GM12878 (cell line): ENCODE data around the gene CEACAM3. TPM values are rescaled to one million over a fixed set of nuclear protein-coding genes. Genes with fewer than 3 reads are reported as not detected.

Experiments
- ATAC-seq: fragments of 200-7000 bp; cut with Tn5 transposase; 3 replicates; pipeline ENCODE4 v1.9.1; 2020; ENCODE audit warnings: mild to moderate bottlenecking, moderate library complexity
- BruUV-seq: library from RNA; stranded (reverse); fragments of 400-500 nt; replicated peaks from 2 replicates; lab custom pipeline; 2021; lab: Mats Ljungman, UMichigan
- CTCF ChIA-PET: fragments of 300-600 bp; sonication (Branson Sonifier 250); formaldehyde crosslinking; extraction: SDS; loops from one replicate; lab custom pipeline; 2021; ENCODE audit warnings: inconsistent platforms; lab: Yijun Ruan, JAX
- POLR2A ChIA-PET: fragments of 350-600 bp; formaldehyde crosslinking; extraction: SDS; loops from one replicate; lab custom pipeline; 2021; ENCODE audit warnings: inconsistent platforms; lab: Charles Lee
- RAD21 ChIA-PET: fragments of 300-600 bp; sonication (Branson Sonifier 250); formaldehyde crosslinking; loops from one replicate; lab custom pipeline; 2023; ENCODE audit warnings: antibody characterized with exemption; ENCODE audit not compliant: unreplicated experiment; lab: Charles Lee
- SMC1A ChIA-PET: fragments of 300-600 bp; sonication (Branson Sonifier 250); formaldehyde crosslinking; loops from one replicate; lab custom pipeline; 2023; ENCODE audit not compliant: unreplicated experiment, uncharacterized antibody; lab: Charles Lee
- DNase-seq: peaks from one replicate; pipeline ENCODE4 v3.0.0-alpha.2; 2011; ENCODE audit warnings: low read depth, low spot score
- FAIRE-seq: peaks from 3 replicates; lab custom pipeline; 2011; peaks lifted over from hg19 to GRCh38; lab: Jason Lieb, UNC
- H2AFZ ChIP-seq: 2 replicates; pipeline ENCODE4 v1.6.0; 2011; ENCODE audit warnings: low read depth, low read length, control low read depth; ENCODE audit not compliant: control insufficient read depth
- H3K27ac ChIP-seq: 2 replicates; pipeline ENCODE4 v1.5.1; 2011; ENCODE audit warnings: control low read depth; ENCODE audit not compliant: control insufficient read depth, insufficient read depth
- H3K27me3 ChIP-seq, 2 experiments: replicated peaks in 1 of 2; 2 replicates each; pipeline versions ENCODE4 v1.6.0 to v1.6.1; 2011; ENCODE audit warnings: low read length in 1 of 2; ENCODE audit not compliant: control insufficient read depth in 2 of 2, insufficient read depth in 2 of 2
- H3K36me3 ChIP-seq, 2 experiments: 2 replicates each; pipeline ENCODE4 v1.5.1; 2011; ENCODE audit warnings: low read length in 1 of 2; ENCODE audit not compliant: control insufficient read depth in 2 of 2, insufficient read depth in 2 of 2
- H3K4me1 ChIP-seq: 2 replicates; pipeline ENCODE4 v1.6.1; 2011; ENCODE audit warnings: mild to moderate bottlenecking, low read length, moderate library complexity, mixed read lengths; ENCODE audit not compliant: control insufficient read depth, insufficient read depth
- H3K4me2 ChIP-seq: 2 replicates; pipeline ENCODE4 v1.6.0; 2011; ENCODE audit warnings: control low read depth; ENCODE audit not compliant: control insufficient read depth, insufficient read depth
- H3K4me3 ChIP-seq: fragments of 200-600 bp; sonication (generic); 2 replicates; pipeline ENCODE4 v1.5.1; 2016
- H3K79me2 ChIP-seq: 2 replicates; pipeline ENCODE4 v1.6.0; 2011; ENCODE audit warnings: low read length; ENCODE audit not compliant: control insufficient read depth, insufficient read depth
- H3K9ac ChIP-seq: 2 replicates; pipeline ENCODE4 v1.8.0; 2011; ENCODE audit warnings: low read length, control low read depth, mixed read lengths; ENCODE audit not compliant: control insufficient read depth, insufficient read depth
- H3K9me3 ChIP-seq: replicated peaks from 3 replicates; pipeline ENCODE4 v1.5.1; 2011; ENCODE audit warnings: mild to moderate bottlenecking, low read length; ENCODE audit not compliant: control insufficient read depth, insufficient read depth
- H4K20me1 ChIP-seq: 2 replicates; pipeline ENCODE4 v1.6.0; 2011; ENCODE audit not compliant: control insufficient read depth, insufficient read depth
- ATF7 ChIP-seq: fragments of 450-650 bp; IDR thresholded peaks from 2 replicates; pipeline ENCODE4 v1.6.1; 2016; ENCODE audit warnings: low read depth, mild to moderate bottlenecking
- BRCA1 ChIP-seq: IDR thresholded peaks from 2 replicates; pipeline ENCODE4 v1.6.1; 2011; ENCODE audit warnings: low read depth, low read length, improper control_type of control experiment
- CBX3 ChIP-seq: fragments of 200-600 bp; sonication (generic); IDR thresholded peaks from 2 replicates; pipeline ENCODE4 v1.6.1; 2016; ENCODE audit warnings: low read depth, borderline replicate concordance
- CEBPB ChIP-seq, 2 experiments: fragments of 150-350 bp in 1 of 2; IDR thresholded peaks; 2 replicates each; pipeline ENCODE4 v1.6.1; 2012 to 2014; ENCODE audit warnings: low read depth in 2 of 2, low read length in 2 of 2, borderline replicate concordance in 1 of 2, inconsistent platforms in 1 of 2
- CREB1 ChIP-seq: IDR thresholded peaks from 2 replicates; pipeline ENCODE4 v1.6.1; 2012; ENCODE audit warnings: low read depth, mild to moderate bottlenecking, inconsistent platforms
- GATAD2B ChIP-seq: fragments of 450-650 bp; conservative IDR thresholded peaks from 2 replicates; pipeline ENCODE4 v1.6.1; 2017; ENCODE audit warnings: low read depth, mild to moderate bottlenecking, moderate library complexity
- HCFC1 ChIP-seq: fragments of 150-350 bp; IDR thresholded peaks from 2 replicates; pipeline ENCODE4 v1.6.1; 2014; ENCODE audit warnings: low read length
- KAT2A ChIP-seq: conservative IDR thresholded peaks from 2 replicates; pipeline ENCODE4 v1.6.1; 2011; ENCODE audit warnings: low read depth, low read length; ENCODE audit not compliant: control insufficient read depth
- MEF2B ChIP-seq: fragments of 450-650 bp; IDR thresholded peaks from 2 replicates; pipeline ENCODE4 v1.6.1; 2018; ENCODE audit warnings: mild to moderate bottlenecking, moderate library complexity; ENCODE audit not compliant: partially characterized antibody, poor library complexity, severe bottlenecking
- POLR2AphosphoS2 ChIP-seq: IDR thresholded peaks from 2 replicates; pipeline ENCODE4 v1.6.1; 2011; ENCODE audit warnings: low read depth, mild to moderate bottlenecking, low read length, improper control_type of control experiment, moderate library complexity
- RAD51 ChIP-seq: fragments of 450-650 bp; IDR thresholded peaks from 2 replicates; pipeline ENCODE4 v1.6.1; 2016; ENCODE audit warnings: moderate library complexity, mild to moderate bottlenecking, inconsistent platforms
- RELA ChIP-seq: fragments of 450-650 bp; IDR thresholded peaks from 2 replicates; pipeline ENCODE4 v1.8.0; 2014; ENCODE audit warnings: borderline replicate concordance; ENCODE audit not compliant: partially characterized antibody
- SMAD1 ChIP-seq: fragments of 450-650 bp; IDR thresholded peaks from 2 replicates; pipeline ENCODE4 v1.6.1; 2018; ENCODE audit warnings: mild to moderate bottlenecking, low read depth; ENCODE audit not compliant: partially characterized antibody
- STAT3 ChIP-seq: IDR thresholded peaks from 2 replicates; pipeline ENCODE4 v1.6.1; 2011; ENCODE audit warnings: low read depth, low read length, improper control_type of control experiment
- YY1 ChIP-seq: IDR thresholded peaks from 2 replicates; pipeline ENCODE4 v1.6.1; 2011; ENCODE audit warnings: low read depth, mild to moderate bottlenecking, low read length
- ZBED1 ChIP-seq: IDR thresholded peaks from 2 replicates; pipeline ENCODE4 v1.6.1; 2016; ENCODE audit warnings: borderline replicate concordance
- WGBS: methylation state at CpG from one replicate; pipeline ENCODE4 v1.1.6; 2016; ENCODE audit warnings: low lambda C conversion rate; ENCODE audit not compliant: insufficient replicate concordance, insufficient coverage; ENCODE audit errors: missing lambda C conversion rate; 5-methylcytosine and 5-hydroxymethylcytosine counted together
- in situ Hi-C: fragments of 300-500 bp; cut with MboI; formaldehyde crosslinking; loops from 9 replicates; pipeline ENCODE4 v1.14.3; 2018; ENCODE audit warnings: mixed read lengths
- intact Hi-C: fragments of 100-400 bp; cut with micrococcal nuclease; formaldehyde crosslinking; loops from one replicate; pipeline ENCODE4 v1.14.2; 2022; ENCODE audit not compliant: unreplicated experiment
- polyA plus RNA-seq, 11 experiments: library from polyadenylated mRNA; depleted of rRNA in 4 of 11; unstranded in 6 of 11; stranded (reverse) in 5 of 11; fragments of >200 nt; fragmentation: Nextera tagmentation in 4 of 11; fragmentation: Illumina TruSeq in 1 of 11; extraction: Ambion mirVana in 4 of 11; extraction: Trizol in 1 of 11; gene quantifications; 1 replicate in 1 of 11; 2 replicates in 10 of 11; pipeline versions ENCODE4 v1.2.1 to v1.2.3, GENCODE V29; 2011 to 2016; ENCODE audit warnings: inconsistent platforms in 2 of 11, missing spikeins in 2 of 11, low read depth in 1 of 11
- total RNA-seq, 4 experiments: library from RNA; depleted of rRNA in 3 of 4; stranded (reverse); fragments of >200 nt in 3 of 4; fragmentation: Illumina TruSeq in 1 of 4; extraction: Trizol in 1 of 4; gene quantifications; 2 replicates each; pipeline versions ENCODE4 v1.2.1 to v1.2.3, GENCODE V29; 2013 to 2021
- TF ChIP-seq, protein P1 (sequence below): fragments of 450-650 bp; IDR thresholded peaks from 2 replicates; pipeline ENCODE4 v1.6.1; 2014; ENCODE audit warnings: mild to moderate bottlenecking
- TF ChIP-seq, protein P2 (sequence below): IDR thresholded peaks from 2 replicates; pipeline ENCODE4 v1.6.1; 2012; ENCODE audit warnings: improper control_type of control experiment, low read depth, low read length; ENCODE audit not compliant: insufficient replicate concordance

Gene CEACAM3
- total and polyA plus RNA-seq, 10 of the 15 experiments (the other 5 are each of a cell fraction or from before 2014, with no cell fraction given), result not detected

DNA sequence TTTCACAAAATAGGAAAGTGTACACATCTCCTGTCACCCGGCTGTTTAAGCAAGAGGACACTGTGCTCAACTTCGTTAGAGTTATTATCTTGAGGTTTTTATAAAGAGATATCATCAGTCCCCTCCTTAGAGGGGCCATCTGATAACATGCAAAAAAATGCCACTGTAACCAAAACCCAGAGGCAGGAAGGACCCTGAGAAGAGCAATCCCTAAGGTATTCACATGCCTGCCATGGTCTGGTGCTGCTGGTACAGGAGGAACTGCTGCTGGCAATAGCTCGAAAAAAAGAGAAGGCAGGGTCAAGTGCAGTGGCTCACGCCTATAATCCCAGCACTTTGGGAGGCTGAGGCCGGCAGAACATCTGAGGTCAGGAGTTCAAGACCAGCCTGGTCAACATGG lies 12.8 kb upstream of the CEACAM3 start:
- Histone ChIP-seq H3K9ac (no peak overlapping the region), H3K79me2 (no peaks in the 10 kb centered on the region), H3K4me1 (peaks cover 5% of the 10 kb centered on the region), H2AFZ (no peak overlapping the region), H3K27me3 (no peaks in the 10 kb centered on the region), H3K4me3 (no peak overlapping the region), H3K36me3 (no peaks in the 10 kb centered on the region), H3K4me2 (no peak overlapping the region), H3K9me3 (no peaks in the 10 kb centered on the region), H4K20me1 (no peaks in the 10 kb centered on the region), H3K27ac (no peak overlapping the region)
- POLR2A ChIA-PET, result no interaction called here
- in situ Hi-C loops, result no loop called here
- SMC1A ChIA-PET, result no interaction called here
- no TSS peak for BruUV-seq
- FAIRE-seq (no peak), DNase-seq (no peak), ATAC-seq (no peak)
- CTCF ChIA-PET, result interaction anchor here (1.8 to 4.3 kb wide), 5 partner anchors 12 to 175 kb away, joined by 4 to 71 read pairs (median 15); partner anchors contain the start of gene CEACAM3
- RAD21 ChIA-PET, result no interaction called here
- no peak for TF ChIP-seq KAT2A
- no peak for TF ChIP-seq SMAD1
- no peak for TF ChIP-seq MEF2B
- TF ChIP-seq POLR2AphosphoS2, result no peak
- TF ChIP-seq GATAD2B, result no peak
- TF ChIP-seq, protein P1, sequence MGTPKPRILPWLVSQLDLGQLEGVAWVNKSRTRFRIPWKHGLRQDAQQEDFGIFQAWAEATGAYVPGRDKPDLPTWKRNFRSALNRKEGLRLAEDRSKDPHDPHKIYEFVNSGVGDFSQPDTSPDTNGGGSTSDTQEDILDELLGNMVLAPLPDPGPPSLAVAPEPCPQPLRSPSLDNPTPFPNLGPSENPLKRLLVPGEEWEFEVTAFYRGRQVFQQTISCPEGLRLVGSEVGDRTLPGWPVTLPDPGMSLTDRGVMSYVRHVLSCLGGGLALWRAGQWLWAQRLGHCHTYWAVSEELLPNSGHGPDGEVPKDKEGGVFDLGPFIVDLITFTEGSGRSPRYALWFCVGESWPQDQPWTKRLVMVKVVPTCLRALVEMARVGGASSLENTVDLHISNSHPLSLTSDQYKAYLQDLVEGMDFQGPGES, result no peak
- TF ChIP-seq CEBPB (IDR thresholded peaks at IDR 0.05; ENCODE audit: borderline replicate concordance in 1 of 2, low read depth in 2 of 2, low read length in 2 of 2), result no peak
- TF ChIP-seq ATF7, result no peak
- no peak for TF ChIP-seq HCFC1
- TF ChIP-seq RELA, result no peak
- TF ChIP-seq ZBED1, result no peak
- no peak for TF ChIP-seq CREB1
- TF ChIP-seq STAT3, result no peak
- no peak for TF ChIP-seq BRCA1
- no peak for TF ChIP-seq CBX3
- TF ChIP-seq RAD51, result no peak
- TF ChIP-seq, protein P2, sequence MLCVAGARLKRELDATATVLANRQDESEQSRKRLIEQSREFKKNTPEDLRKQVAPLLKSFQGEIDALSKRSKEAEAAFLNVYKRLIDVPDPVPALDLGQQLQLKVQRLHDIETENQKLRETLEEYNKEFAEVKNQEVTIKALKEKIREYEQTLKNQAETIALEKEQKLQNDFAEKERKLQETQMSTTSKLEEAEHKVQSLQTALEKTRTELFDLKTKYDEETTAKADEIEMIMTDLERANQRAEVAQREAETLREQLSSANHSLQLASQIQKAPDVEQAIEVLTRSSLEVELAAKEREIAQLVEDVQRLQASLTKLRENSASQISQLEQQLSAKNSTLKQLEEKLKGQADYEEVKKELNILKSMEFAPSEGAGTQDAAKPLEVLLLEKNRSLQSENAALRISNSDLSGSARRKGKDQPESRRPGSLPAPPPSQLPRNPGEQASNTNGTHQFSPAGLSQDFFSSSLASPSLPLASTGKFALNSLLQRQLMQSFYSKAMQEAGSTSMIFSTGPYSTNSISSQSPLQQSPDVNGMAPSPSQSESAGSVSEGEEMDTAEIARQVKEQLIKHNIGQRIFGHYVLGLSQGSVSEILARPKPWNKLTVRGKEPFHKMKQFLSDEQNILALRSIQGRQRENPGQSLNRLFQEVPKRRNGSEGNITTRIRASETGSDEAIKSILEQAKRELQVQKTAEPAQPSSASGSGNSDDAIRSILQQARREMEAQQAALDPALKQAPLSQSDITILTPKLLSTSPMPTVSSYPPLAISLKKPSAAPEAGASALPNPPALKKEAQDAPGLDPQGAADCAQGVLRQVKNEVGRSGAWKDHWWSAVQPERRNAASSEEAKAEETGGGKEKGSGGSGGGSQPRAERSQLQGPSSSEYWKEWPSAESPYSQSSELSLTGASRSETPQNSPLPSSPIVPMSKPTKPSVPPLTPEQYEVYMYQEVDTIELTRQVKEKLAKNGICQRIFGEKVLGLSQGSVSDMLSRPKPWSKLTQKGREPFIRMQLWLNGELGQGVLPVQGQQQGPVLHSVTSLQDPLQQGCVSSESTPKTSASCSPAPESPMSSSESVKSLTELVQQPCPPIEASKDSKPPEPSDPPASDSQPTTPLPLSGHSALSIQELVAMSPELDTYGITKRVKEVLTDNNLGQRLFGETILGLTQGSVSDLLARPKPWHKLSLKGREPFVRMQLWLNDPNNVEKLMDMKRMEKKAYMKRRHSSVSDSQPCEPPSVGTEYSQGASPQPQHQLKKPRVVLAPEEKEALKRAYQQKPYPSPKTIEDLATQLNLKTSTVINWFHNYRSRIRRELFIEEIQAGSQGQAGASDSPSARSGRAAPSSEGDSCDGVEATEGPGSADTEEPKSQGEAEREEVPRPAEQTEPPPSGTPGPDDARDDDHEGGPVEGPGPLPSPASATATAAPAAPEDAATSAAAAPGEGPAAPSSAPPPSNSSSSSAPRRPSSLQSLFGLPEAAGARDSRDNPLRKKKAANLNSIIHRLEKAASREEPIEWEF, result no peak
- TF ChIP-seq YY1, result no peak
- 4% methylated on average over 5 of the region's 5 CpGs for WGBS
- intact Hi-C loops, result no loop called here
